ENCODE results near the gene USP24. TPM values are rescaled to one million over a fixed set of nuclear protein-coding genes. Genes with fewer than 3 reads are reported as not detected.

The USP24 gene
- total RNA-seq, 2 donors from 2014 or later = 47.8 to 58.5 TPM

GRCh38 chr1:55245781-55246180 lies 30.6 kb upstream of the USP24 start:
- Histone ChIP-seq H3K27me3 (replicated peaks; ENCODE audit: insufficient read depth) (no peaks in the 10 kb centered on the region), H3K27ac (no peak overlapping the region), H3K36me3 (no peaks in the 10 kb centered on the region), H3K4me3 (no peak overlapping the region), H3K9me3 (no peaks in the 10 kb centered on the region), H3K4me1 (ENCODE audit: control insufficient read depth in 1 of 2, low read depth in 2 of 2) (no peaks in the 10 kb centered on the region)
- ATAC-seq (ENCODE audit: insufficient number of reproducible peaks, low FRiP score, low read depth) (no peak), DNase-seq (ENCODE audit: low spot score) (no peak)
- TF ChIP-seq, protein P1, sequence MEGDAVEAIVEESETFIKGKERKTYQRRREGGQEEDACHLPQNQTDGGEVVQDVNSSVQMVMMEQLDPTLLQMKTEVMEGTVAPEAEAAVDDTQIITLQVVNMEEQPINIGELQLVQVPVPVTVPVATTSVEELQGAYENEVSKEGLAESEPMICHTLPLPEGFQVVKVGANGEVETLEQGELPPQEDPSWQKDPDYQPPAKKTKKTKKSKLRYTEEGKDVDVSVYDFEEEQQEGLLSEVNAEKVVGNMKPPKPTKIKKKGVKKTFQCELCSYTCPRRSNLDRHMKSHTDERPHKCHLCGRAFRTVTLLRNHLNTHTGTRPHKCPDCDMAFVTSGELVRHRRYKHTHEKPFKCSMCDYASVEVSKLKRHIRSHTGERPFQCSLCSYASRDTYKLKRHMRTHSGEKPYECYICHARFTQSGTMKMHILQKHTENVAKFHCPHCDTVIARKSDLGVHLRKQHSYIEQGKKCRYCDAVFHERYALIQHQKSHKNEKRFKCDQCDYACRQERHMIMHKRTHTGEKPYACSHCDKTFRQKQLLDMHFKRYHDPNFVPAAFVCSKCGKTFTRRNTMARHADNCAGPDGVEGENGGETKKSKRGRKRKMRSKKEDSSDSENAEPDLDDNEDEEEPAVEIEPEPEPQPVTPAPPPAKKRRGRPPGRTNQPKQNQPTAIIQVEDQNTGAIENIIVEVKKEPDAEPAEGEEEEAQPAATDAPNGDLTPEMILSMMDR (IDR thresholded peaks at IDR 0.05) = no peak

DNA sequence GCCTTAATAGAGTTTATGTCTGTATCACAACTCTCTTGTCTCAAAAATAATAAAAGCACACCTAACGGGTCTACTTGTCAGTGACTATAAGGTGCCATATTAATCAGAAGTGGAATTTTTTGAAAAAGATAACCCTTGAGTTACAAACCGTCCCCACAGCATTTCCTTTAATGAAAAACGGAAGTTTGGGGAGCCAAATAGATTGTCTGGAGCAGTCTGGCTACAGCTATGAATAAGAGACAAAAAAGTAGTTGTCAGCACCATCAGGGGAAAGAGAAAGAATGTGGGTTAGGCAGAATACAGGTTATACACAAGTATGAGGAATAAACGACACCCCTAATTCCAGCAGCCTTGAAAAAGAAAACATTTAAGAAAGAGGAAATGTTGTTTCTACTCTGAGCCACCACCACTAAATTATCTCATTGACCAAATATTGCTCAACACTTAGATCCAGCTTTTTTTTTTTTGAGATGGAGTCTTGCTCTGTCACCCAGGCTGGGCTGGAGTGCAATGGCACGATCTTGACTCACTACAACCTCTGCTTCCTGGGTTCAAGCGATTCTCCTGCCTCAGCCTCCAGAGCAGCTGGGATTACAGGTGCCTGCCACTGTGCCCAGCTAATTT lies 29.4 kb upstream of the USP24 start:
- TF ChIP-seq, protein P1 (IDR thresholded peaks at IDR 0.05) = no peak
- Histone ChIP-seq H3K4me1 (ENCODE audit: control insufficient read depth in 1 of 2, low read depth in 2 of 2) (no peaks in the 10 kb centered on the region), H3K9me3 (no peaks in the 10 kb centered on the region), H3K36me3 (no peaks in the 10 kb centered on the region), H3K27ac (no peak overlapping the region), H3K4me3 (no peak overlapping the region), H3K27me3 (replicated peaks; ENCODE audit: insufficient read depth) (no peaks in the 10 kb centered on the region)
- ATAC-seq (ENCODE audit: insufficient number of reproducible peaks, low FRiP score, low read depth) (no peak), DNase-seq (ENCODE audit: low spot score) (no peak)

- H3K4me3 ChIP-seq = no peak overlapping the region
- no peak for ATAC-seq (ENCODE audit: insufficient number of reproducible peaks, low FRiP score, low read depth)
These were observed 28.5 kb upstream of the USP24 start for GRCh38 chr1:55243655-55244054.

GRCh38 chr1:55239548-55239947 lies 24.4 kb upstream of the USP24 start:
- Histone ChIP-seq H3K4me1 (ENCODE audit: control insufficient read depth in 1 of 2, low read depth in 2 of 2) (no peaks in the 10 kb centered on the region), H3K27me3 (replicated peaks; ENCODE audit: insufficient read depth) (no peaks in the 10 kb centered on the region), H3K27ac (no peak overlapping the region), H3K36me3 (no peaks in the 10 kb centered on the region), H3K9me3 (no peaks in the 10 kb centered on the region), H3K4me3 (no peak overlapping the region)
- DNase-seq (ENCODE audit: low spot score) (no peak), ATAC-seq (ENCODE audit: insufficient number of reproducible peaks, low FRiP score, low read depth) (no peak)
- TF ChIP-seq, protein P1 (IDR thresholded peaks at IDR 0.05) = no peak

More at GRCh38 chr1:55243655-55244054, 28.5 kb upstream of the USP24 start:
- DNase-seq (ENCODE audit: low spot score) = no peak
- Histone ChIP-seq H3K27me3 (replicated peaks; ENCODE audit: insufficient read depth) (no peaks in the 10 kb centered on the region), H3K4me1 (ENCODE audit: control insufficient read depth in 1 of 2, low read depth in 2 of 2) (no peaks in the 10 kb centered on the region), H3K27ac (no peak overlapping the region), H3K36me3 (no peaks in the 10 kb centered on the region), H3K9me3 (no peaks in the 10 kb centered on the region)
- TF ChIP-seq, protein P1 (IDR thresholded peaks at IDR 0.05) = no peak

GRCh38 chr1:55235722-55236121 lies 20.6 kb upstream of the USP24 start:
- Histone ChIP-seq H3K4me1 (ENCODE audit: control insufficient read depth in 1 of 2, low read depth in 2 of 2) (no peaks in the 10 kb centered on the region), H3K27ac (no peak overlapping the region), H3K4me3 (no peak overlapping the region), H3K27me3 (replicated peaks; ENCODE audit: insufficient read depth) (no peaks in the 10 kb centered on the region), H3K36me3 (no peaks in the 10 kb centered on the region), H3K9me3 (no peaks in the 10 kb centered on the region)
- TF ChIP-seq, protein P1 (IDR thresholded peaks at IDR 0.05) = no peak
- ATAC-seq (ENCODE audit: insufficient number of reproducible peaks, low FRiP score, low read depth) = no peak
- DNase-seq (ENCODE audit: low spot score) = no peak

All from thoracic aorta (tissue), 2 donors.